GM12872 (cell line): ENCODE measurements around the gene RGS19.

Source experiments
- TF ChIP-seq, protein P1 (sequence below): IDR thresholded peaks from 3 replicates; pipeline ENCODE4 v1.5.1; 2011; ENCODE audit warnings: low read depth, mild to moderate bottlenecking, low read length, moderate library complexity; ENCODE audit not compliant: insufficient read depth

The RGS19 gene

DNA sequence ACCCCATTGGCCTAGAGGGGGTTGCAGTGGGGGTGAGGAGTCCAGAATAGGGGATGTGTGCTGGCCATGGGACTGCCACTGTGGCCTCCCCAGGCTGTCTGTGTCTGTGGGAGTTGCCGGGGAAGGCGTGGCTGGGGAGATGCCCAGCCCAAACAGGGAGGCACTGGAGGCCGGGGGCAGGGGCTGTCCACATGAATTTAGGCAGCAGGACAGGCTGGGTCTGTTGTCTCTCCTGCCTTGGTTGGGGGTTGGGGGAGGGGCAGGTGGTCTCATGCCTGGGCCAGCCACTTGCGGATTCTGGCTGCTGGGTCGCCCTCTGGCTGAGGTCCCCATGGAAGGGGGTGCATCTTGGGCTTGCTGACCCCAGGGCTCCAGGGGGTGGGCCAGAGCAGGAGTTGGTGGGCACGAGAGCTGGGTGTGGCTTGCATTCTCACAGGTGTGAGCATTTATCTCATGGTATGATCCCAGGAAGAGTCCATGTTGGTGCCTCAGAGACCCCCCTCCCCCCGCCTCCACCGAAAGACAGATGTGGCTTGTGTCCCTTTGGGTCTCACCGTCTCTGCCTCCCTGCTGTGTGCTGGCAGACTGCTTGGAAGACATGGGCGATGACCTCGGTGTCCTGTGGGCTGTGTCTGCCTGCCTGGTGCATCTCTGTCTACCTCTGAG lies 33.8 kb downstream of the RGS19 start:
- TF ChIP-seq, protein P1, sequence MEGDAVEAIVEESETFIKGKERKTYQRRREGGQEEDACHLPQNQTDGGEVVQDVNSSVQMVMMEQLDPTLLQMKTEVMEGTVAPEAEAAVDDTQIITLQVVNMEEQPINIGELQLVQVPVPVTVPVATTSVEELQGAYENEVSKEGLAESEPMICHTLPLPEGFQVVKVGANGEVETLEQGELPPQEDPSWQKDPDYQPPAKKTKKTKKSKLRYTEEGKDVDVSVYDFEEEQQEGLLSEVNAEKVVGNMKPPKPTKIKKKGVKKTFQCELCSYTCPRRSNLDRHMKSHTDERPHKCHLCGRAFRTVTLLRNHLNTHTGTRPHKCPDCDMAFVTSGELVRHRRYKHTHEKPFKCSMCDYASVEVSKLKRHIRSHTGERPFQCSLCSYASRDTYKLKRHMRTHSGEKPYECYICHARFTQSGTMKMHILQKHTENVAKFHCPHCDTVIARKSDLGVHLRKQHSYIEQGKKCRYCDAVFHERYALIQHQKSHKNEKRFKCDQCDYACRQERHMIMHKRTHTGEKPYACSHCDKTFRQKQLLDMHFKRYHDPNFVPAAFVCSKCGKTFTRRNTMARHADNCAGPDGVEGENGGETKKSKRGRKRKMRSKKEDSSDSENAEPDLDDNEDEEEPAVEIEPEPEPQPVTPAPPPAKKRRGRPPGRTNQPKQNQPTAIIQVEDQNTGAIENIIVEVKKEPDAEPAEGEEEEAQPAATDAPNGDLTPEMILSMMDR, result no peak

DNA sequence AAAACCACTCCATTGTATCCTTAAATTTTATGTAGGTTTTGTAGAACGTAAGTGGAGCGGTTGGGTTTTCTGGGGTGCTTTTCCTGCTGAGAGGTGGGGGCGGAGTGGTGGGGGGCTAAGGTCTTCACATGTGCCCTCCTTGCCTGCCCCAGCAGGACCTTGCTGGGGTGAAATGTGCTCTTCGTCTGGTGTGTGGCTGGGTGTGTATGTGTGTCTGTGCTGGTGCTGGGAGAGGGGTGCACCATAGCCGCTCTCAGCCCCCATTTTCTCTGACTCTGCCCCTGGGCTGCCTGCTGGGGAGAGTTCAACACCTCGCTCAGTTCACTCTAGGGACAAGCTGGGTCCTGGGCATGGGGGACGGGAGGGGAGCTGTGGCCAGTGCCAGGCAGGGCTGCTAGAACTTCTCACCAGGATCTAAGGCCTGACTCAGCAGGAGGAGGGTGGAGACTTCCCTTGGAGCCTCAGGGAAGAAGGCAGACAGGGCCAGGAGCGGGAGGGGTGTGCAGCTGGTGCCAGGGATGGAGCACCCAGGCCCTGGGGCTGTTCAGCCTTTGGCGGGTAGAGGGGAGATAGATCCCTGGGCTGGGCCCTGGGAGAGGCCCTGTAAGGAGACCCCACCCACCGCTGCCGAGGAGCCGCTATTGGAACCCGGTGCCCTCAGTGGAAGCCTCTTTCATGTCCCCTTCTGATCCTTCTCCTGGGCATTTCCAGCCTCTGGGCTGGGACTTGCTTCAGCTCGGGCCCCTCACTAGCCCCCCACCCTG lies 34.7 kb downstream of the RGS19 start:
- TF ChIP-seq, protein P1, result no peak

DNA sequence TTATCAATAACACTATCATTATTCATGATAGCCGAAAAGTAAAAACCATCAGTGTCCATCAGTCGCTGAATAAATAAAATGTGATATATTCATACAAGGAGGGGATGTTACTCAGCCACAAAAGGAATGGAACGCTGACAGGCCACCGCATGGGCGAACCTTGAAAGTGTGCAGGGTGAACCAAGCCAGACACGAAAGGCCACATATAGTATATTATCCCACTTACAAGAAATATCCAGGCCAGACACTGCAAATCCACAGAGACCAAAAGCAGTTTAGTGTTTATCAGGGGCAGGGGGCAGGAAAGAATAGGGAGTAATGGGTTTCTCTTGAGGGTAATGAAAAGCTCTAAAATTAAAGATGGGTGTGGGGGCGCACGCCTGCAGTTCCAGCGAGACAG lies 35.5 kb downstream of the RGS19 start:
- TF ChIP-seq, protein P1, result no peak

DNA sequence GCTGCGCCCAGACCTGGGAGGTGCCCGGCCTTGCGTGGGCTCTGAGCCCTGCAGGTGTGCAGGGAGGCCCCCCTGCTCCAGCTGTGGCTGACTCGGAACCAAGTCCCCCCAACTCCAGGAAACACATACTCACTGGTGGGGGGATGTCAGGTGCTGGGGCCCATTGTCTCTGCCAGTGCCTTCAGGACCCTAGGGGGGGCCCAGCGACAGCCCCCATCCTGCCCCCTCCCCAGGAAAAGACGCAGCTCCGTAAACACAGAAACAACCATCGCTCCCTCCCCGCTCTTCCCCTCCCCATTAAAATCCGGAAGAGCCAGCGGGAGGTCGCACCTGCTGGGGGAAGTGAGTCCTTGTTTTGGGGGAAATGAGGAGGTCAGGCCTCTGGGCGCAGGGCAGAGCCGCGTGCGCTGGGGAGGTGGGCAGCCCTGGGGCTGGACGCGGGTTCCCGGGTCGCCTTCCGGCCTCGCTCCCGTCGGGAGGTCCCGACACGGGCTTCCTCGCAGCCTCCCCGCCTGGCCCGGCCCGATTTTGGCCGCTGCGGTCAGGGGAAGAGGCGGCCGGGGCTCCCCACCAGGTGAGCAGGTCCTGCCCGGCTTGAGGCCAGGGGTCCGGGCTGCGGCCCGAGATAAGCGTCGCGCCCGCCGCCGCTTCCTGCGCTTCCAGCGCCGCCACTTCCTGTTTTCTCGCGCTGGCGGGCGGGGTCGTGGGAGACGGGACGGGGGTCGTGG lies 37.1 kb downstream of the RGS19 start:
- TF ChIP-seq, protein P1, result no peak

DNA sequence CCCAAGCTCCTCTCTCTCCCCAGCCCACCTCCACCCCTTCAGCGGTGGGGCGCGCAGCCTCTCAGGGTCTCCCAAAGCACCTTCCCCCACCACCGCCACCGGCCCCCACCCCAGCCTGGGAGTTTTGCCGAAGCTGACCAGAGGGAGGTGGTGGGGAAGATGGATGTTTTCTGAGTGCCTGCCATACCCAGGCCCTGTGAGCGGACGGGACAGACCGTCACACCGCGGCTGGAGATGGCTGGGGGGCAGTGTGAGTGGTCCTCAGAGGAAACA lies 37.6 kb downstream of the RGS19 start:
- TF ChIP-seq, protein P1, result no peak

DNA sequence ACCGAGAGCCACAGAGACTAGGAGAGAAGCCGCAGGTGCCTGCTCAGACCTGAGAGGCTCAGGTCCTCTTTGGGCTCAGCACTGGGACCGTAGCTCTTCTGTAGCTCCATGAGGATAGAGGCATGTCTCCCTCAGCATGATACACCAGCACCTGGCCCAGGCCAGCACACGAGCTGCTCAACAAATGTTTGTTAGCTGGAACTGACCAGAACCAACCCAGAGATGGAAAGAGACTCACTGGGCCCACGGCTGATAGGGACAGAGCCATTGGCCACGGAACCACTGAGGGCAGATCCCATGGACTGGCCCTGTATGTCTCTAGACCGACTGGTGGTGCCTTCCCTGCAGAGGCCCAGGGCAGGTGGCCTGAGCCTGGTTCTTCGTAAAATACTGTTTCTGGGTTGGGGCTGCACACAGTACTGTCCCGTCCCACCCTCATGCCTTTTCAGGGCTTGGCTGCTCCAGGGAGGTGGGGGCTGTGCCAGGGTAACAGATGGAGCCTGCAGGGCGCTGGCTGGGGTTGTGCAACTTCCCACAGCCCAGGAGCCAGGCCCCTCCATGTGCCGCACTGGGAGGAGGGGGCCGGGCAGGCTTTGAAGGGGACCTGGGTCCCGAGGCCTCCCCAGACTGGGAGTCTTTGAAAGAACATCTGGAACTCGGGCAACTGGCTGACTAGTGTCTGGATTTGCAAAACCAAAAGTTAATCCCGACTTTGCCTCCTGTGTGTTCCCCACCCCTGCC lies 38.1 kb downstream of the RGS19 start:
- TF ChIP-seq, protein P1, result no peak

DNA sequence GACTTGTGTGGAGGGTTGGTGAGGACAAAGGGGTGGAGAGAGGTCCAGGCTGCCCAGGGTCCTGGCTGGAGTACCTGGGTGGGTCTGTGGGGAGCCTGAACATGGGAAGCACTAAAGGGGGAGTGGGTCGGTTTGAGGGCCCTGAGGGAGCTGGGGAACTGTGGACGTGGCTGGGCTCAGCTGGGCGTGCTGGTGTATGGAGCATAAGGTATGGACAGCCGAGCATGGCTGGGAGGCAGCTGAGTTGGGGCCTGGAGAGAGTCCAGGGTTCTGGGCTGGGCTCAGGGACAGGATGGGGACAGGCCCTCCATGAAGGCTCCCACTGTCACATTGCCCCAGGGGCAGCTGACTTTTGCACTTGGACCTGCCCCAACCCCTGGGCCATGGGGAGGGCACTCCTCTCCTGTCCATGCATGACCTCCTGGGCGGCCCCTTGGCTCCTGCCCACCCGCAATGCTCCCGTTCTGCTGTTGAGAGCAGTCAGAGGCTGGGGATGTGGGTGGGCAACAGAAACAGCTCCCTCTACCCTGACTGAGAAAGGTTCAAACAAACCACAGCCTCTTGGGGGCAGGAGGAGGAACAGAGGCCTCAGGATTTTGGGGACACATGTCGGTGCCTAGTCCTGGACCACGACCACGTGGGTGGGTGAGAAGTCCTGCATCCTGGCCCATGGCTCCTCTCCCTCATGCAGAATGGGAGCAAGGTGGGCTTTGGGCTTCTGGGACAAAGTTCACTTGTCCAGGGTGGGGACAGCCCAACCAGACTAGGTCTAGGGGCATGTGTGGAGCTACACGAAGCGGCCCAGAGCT lies 38.9 kb downstream of the RGS19 start:
- TF ChIP-seq, protein P1, result no peak
